SU-DHL-6 (cell line): ENCODE results near the gene ST6GAL2.

Experiments used
- EZH2phosphoT487 ChIP-seq: fragments of 200-600 bp; sonication (generic), shearing (Covaris generic); conservative IDR thresholded peaks from 2 replicates; pipeline ENCODE4 v1.6.1; 2018; ENCODE audit warnings: mild to moderate bottlenecking, antibody characterized with exemption, low read length, moderate library complexity, mixed read lengths
- TF ChIP-seq, protein P1 (sequence below): fragments of 200-600 bp; sonication (generic); IDR thresholded peaks from one replicate; pipeline ENCODE4 v1.5.1; 2017; ENCODE audit warnings: antibody characterized with exemption, mild to moderate bottlenecking, low read length, moderate library complexity; ENCODE audit not compliant: insufficient read depth, poor library complexity, severe bottlenecking

DNA sequence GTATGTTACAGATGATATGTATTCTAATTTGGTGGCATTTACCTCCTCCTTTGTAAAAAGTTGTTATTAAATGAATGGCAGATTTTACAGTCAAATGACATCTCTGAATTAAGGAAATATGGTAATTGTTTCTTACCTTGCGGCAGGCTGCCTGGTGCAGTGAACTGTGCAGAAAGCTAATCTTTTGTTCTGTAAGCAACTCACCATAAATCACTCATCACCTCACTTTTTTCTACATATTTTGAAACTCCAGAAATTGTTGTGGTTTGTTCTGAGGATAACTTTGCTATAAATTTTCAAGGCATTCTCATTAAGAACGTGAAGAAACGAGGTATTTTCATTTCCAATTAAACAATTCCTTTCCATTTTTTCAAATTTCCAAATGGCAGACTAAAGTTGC, 52.7 kb downstream of the ST6GAL2 start:
- TF ChIP-seq, protein P1, sequence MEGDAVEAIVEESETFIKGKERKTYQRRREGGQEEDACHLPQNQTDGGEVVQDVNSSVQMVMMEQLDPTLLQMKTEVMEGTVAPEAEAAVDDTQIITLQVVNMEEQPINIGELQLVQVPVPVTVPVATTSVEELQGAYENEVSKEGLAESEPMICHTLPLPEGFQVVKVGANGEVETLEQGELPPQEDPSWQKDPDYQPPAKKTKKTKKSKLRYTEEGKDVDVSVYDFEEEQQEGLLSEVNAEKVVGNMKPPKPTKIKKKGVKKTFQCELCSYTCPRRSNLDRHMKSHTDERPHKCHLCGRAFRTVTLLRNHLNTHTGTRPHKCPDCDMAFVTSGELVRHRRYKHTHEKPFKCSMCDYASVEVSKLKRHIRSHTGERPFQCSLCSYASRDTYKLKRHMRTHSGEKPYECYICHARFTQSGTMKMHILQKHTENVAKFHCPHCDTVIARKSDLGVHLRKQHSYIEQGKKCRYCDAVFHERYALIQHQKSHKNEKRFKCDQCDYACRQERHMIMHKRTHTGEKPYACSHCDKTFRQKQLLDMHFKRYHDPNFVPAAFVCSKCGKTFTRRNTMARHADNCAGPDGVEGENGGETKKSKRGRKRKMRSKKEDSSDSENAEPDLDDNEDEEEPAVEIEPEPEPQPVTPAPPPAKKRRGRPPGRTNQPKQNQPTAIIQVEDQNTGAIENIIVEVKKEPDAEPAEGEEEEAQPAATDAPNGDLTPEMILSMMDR, result no peak
- no peak for TF ChIP-seq EZH2phosphoT487
